ENCODE data around the gene KIF26B.

Gene KIF26B

GRCh38 chr1:245477941-245478340 lies 323.2 kb downstream of the KIF26B start:
- FAIRE-seq: no peak

GRCh38 chr1:245480393-245481120 lies 325.8 kb downstream of the KIF26B start:
- FAIRE-seq: no peak

GRCh38 chr1:245481261-245481660 lies 326.5 kb downstream of the KIF26B start:
- no peak for FAIRE-seq

- no peak for FAIRE-seq
Measured at GRCh38 chr1:245483247-245483646, 328.5 kb downstream of the KIF26B start.

GRCh38 chr1:245484176-245484575 lies 329.4 kb downstream of the KIF26B start:
- FAIRE-seq: no peak

GRCh38 chr1:245485996-245486395 lies 331.2 kb downstream of the KIF26B start:
- no peak for FAIRE-seq

- FAIRE-seq: no peak
Measured at GRCh38 chr1:245486775-245487470, 332.1 kb downstream of the KIF26B start.

GRCh38 chr1:245488346-245489129 lies 333.8 kb downstream of the KIF26B start:
- no peak for FAIRE-seq

GRCh38 chr1:245489838-245490237 lies 335.1 kb downstream of the KIF26B start:
- FAIRE-seq: no peak

- no peak for FAIRE-seq
Measured at GRCh38 chr1:245493029-245493428, 338.2 kb downstream of the KIF26B start.

GRCh38 chr1:245495681-245496080 lies 340.9 kb downstream of the KIF26B start:
- no peak for FAIRE-seq

- FAIRE-seq: no peak
Measured at GRCh38 chr1:245500546-245500945, 345.8 kb downstream of the KIF26B start.

GRCh38 chr1:245501633-245502032 lies 346.8 kb downstream of the KIF26B start:
- no peak for FAIRE-seq

GRCh38 chr1:245503548-245503947 lies 348.8 kb downstream of the KIF26B start:
- no peak for FAIRE-seq

GRCh38 chr1:245510144-245510543 lies 355.4 kb downstream of the KIF26B start:
- FAIRE-seq: no peak

- FAIRE-seq: no peak
Measured at GRCh38 chr1:245512181-245512888, 357.6 kb downstream of the KIF26B start.

- no peak for FAIRE-seq
Measured at GRCh38 chr1:245512980-245513578, 358.3 kb downstream of the KIF26B start.

- FAIRE-seq: peak; percentile 76
Measured at GRCh38 chr1:245516284-245516759, 361.5 kb downstream of the KIF26B start.

- no peak for FAIRE-seq
Measured at GRCh38 chr1:245520611-245521010, 365.8 kb downstream of the KIF26B start.

GRCh38 chr1:245526141-245526540 lies 371.4 kb downstream of the KIF26B start:
- no peak for FAIRE-seq

GRCh38 chr1:245528258-245528635 lies 373.5 kb downstream of the KIF26B start:
- no peak for FAIRE-seq

GRCh38 chr1:245530937-245531336 lies 376.2 kb downstream of the KIF26B start:
- no peak for FAIRE-seq
